ENCODE results near the gene HACD2.
A peak's percentile ranks its signal among the peaks of the same experiment; 100 is the strongest.
"Not testable (repeated sequence)": the region's sequence is repeated elsewhere in the genome, so short reads cannot be mapped to it uniquely, and the experiment has no call there.

Gene HACD2

GRCh38 chr3:123584988-123585937 is at the start of gene HACD2:
HACD2 (minus strand) TSS chr3:123585053; CDS start chr3:123585027, 26 bp downstream.
- peak; percentile 89 for DNase-seq

- no peak for DNase-seq
Measured at GRCh38 chr3:123634149-123635051, 49.5 kb upstream of the HACD2 start.

- no peak for DNase-seq
Measured at GRCh38 chr3:123633530-123633929, 48.7 kb upstream of the HACD2 start.

GRCh38 chr3:123632161-123632655 is 47.4 kb upstream of the HACD2 start:
- no peak for DNase-seq

GRCh38 chr3:123629747-123630047 is 44.8 kb upstream of the HACD2 start:
- no peak for DNase-seq

- DNase-seq: no peak
Measured at GRCh38 chr3:123628996-123629746, 44.3 kb upstream of the HACD2 start.

GRCh38 chr3:123627673-123628670 is 43.1 kb upstream of the HACD2 start:
- DNase-seq: no peak

- no peak for DNase-seq
Measured at GRCh38 chr3:123626881-123627280, 42.0 kb upstream of the HACD2 start.

GRCh38 chr3:123624302-123624701 is 39.4 kb upstream of the HACD2 start:
- DNase-seq: no peak

GRCh38 chr3:123623346-123623880 is 38.6 kb upstream of the HACD2 start:
- no peak for DNase-seq

GRCh38 chr3:123622766-123623165 is 37.9 kb upstream of the HACD2 start:
- DNase-seq: no peak

- DNase-seq: no peak
Measured at GRCh38 chr3:123621850-123622189, 37.0 kb upstream of the HACD2 start.

- DNase-seq: no peak
Measured at GRCh38 chr3:123621186-123621849, 36.5 kb upstream of the HACD2 start.

- no peak for DNase-seq
Measured at GRCh38 chr3:123620343-123620742, 35.5 kb upstream of the HACD2 start.

GRCh38 chr3:123618768-123619484 is 34.1 kb upstream of the HACD2 start:
- no peak for DNase-seq

GRCh38 chr3:123618076-123618708 is 33.3 kb upstream of the HACD2 start:
- no peak for DNase-seq

GRCh38 chr3:123616593-123616992 is 31.7 kb upstream of the HACD2 start:
- no peak for DNase-seq

- DNase-seq: no peak
Measured at GRCh38 chr3:123613543-123613942, 28.7 kb upstream of the HACD2 start.

GRCh38 chr3:123611674-123612073 is 26.8 kb upstream of the HACD2 start:
- DNase-seq: not testable (repeated sequence)

GRCh38 chr3:123611082-123611481 is 26.2 kb upstream of the HACD2 start:
- no peak for DNase-seq
